ENCODE data around the gene VGLL4.

VGLL4 gene

DNA sequence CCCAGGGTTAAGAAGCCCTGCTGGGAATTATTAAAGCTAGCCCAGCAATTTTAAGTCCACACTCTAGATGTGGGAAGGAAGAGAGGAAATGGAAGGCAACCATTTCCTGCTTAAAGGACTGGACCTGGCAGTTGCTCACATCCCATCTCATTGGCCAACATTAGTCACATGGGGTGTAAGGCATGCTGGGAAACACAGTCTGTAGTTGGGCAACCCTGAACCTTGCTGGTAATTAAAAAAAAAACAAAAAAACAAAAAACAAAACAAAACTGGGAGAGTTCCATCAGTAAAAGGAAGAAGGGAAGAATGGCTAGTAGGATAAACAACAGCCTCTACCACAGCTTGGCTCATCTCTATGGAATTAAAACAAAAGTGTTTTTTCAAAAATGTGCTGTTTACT, 136.0 kb downstream of the VGLL4 start:
- no peak overlapping the region for H3K27ac ChIP-seq (ENCODE audit: low read length)
- H3K9me3 ChIP-seq (ENCODE audit: control insufficient read depth in 1 of 2, low read length in 2 of 2): no peaks in the 10 kb centered on the region
- peaks cover 12 to 22% of the 10 kb centered on the region in 2 donors for H3K4me1 ChIP-seq (ENCODE audit: control insufficient read depth in 1 of 2, insufficient read depth in 2 of 2, low read length in 2 of 2)
- H3K27me3 ChIP-seq (ENCODE audit: low read depth, low read length): no peaks in the 10 kb centered on the region
- no peaks in the 10 kb centered on the region for H3K36me3 ChIP-seq (ENCODE audit: control insufficient read depth in 1 of 2, insufficient read depth in 2 of 2, low read length in 2 of 2)
- H3K4me3 ChIP-seq (ENCODE audit: low read depth in 1 of 2, low read length in 2 of 2): no peak overlapping the region

Measured in muscle layer of duodenum (tissue), 2 donors.